OCI-LY7 (cell line): ENCODE measurements around the gene ADD1.

ENCODE experiments used
- CTCF ChIP-seq: fragments of 200-600 bp; sonication (generic); conservative IDR thresholded peaks from 2 replicates; pipeline ENCODE4 v1.5.1; 2014; ENCODE audit warnings: mild to moderate bottlenecking, antibody characterized with exemption, low read length, moderate library complexity, mixed read lengths
- EZH2phosphoT487 ChIP-seq: fragments of 200-600 bp; sonication (generic); IDR thresholded peaks from 2 replicates; pipeline ENCODE4 v1.6.1; 2018; ENCODE audit warnings: low read depth, borderline replicate concordance, mild to moderate bottlenecking, mixed run types, antibody characterized with exemption, low read length, moderate library complexity, mixed read lengths

- no peak for TF ChIP-seq EZH2phosphoT487
- no peak for TF ChIP-seq CTCF
Measured at GRCh38 chr4:2816401-2816954, 27.2 kb upstream of the ADD1 start.
